Neural cell (in vitro differentiated cells): Measurements from ENCODE around the gene DLG2.

Experiments used
- CTCF ChIP-seq: fragments of 450-650 bp; IDR thresholded peaks from 2 replicates; pipeline ENCODE4 v1.5.1; 2014; ENCODE audit warnings: antibody characterized with exemption, mild to moderate bottlenecking, moderate library complexity; ENCODE audit not compliant: poor library complexity, severe bottlenecking
- EP300 ChIP-seq: fragments of 450-650 bp; conservative IDR thresholded peaks from 2 replicates; pipeline ENCODE4 v1.6.1; 2014; ENCODE audit warnings: antibody characterized with exemption, mild to moderate bottlenecking, moderate library complexity; ENCODE audit not compliant: poor library complexity, severe bottlenecking
- EZH2 ChIP-seq: fragments of 200-600, 300-800 bp; shearing (Covaris generic), sonication (generic); IDR thresholded peaks from 2 replicates; pipeline ENCODE4 v1.6.1; 2014; ENCODE audit warnings: antibody characterized with exemption, low read length, borderline replicate concordance, mild to moderate bottlenecking; ENCODE audit not compliant: insufficient read depth, poor library complexity, severe bottlenecking
- POLR2AphosphoS5 ChIP-seq: IDR thresholded peaks from 2 replicates; pipeline ENCODE4 v1.6.1; 2012
- SMC3 ChIP-seq: fragments of 450-650 bp; conservative IDR thresholded peaks from 2 replicates; pipeline ENCODE4 v1.6.1; 2014; ENCODE audit warnings: antibody characterized with exemption, mild to moderate bottlenecking, moderate library complexity; ENCODE audit not compliant: poor library complexity

GRCh38 chr11:83674102-83674896 is 1952.8 kb downstream of the DLG2 start:
- TF ChIP-seq CTCF (no peak), EP300 (no peak), EZH2 (no peak), POLR2AphosphoS5 (no peak), SMC3 (no peak)
